Cardiac muscle cell (in vitro differentiated cells and primary cell): ENCODE data around the gene KCNIP4. TPM values are rescaled to one million over a fixed set of nuclear protein-coding genes. Genes with fewer than 3 reads are reported as not detected.

Experiments used
- DNase-seq, 2 donors: peaks; one replicate each; pipeline versions ENCODE4 v3.0.0 to v3.0.0-alpha.2; 2010 to 2017; ENCODE audit warnings: low read depth in 1 of 2, low spot score in 1 of 2
- H3K27ac ChIP-seq: fragments of 200-600 bp; sonication (generic); 2 replicates; pipeline ENCODE4 v1.5.1; 2016
- H3K27me3 ChIP-seq: fragments of 200-600 bp; sonication (generic); 2 replicates; pipeline ENCODE4 v1.6.0; 2016; ENCODE audit warnings: control low read depth
- H3K36me3 ChIP-seq: fragments of 200-600 bp; sonication (generic); 2 replicates; pipeline ENCODE4 v1.5.1; 2016; ENCODE audit warnings: control low read depth
- H3K4me1 ChIP-seq: fragments of 200-600 bp; sonication (generic); 2 replicates; pipeline ENCODE4 v1.8.1; 2017; ENCODE audit warnings: low read depth, mild to moderate bottlenecking, mixed run types
- H3K4me3 ChIP-seq: fragments of 200-600 bp; sonication (generic); 2 replicates; pipeline ENCODE4 v1.5.1; 2016; ENCODE audit warnings: mild to moderate bottlenecking
- H3K9me3 ChIP-seq: fragments of 200-600 bp; sonication (generic); 2 replicates; pipeline ENCODE4 v1.5.1; 2017; ENCODE audit warnings: low read depth, mild to moderate bottlenecking, control low read depth
- CTCF ChIP-seq: IDR thresholded peaks from 2 replicates; pipeline ENCODE4 v1.5.1; 2012; ENCODE audit warnings: low read depth, mild to moderate bottlenecking, low read length
- polyA plus RNA-seq: library from polyadenylated mRNA; unstranded; fragments of >200 nt; fragmentation: Nextera tagmentation; extraction: Ambion mirVana; gene quantifications from 2 replicates; pipeline ENCODE4 v1.2.1, GENCODE V29; 2016
- total RNA-seq: library from RNA; depleted of rRNA; stranded (reverse); fragments of >200 nt; gene quantifications from 2 replicates; pipeline ENCODE4 v1.2.3, GENCODE V29; 2016

The KCNIP4 gene
- total and polyA plus RNA-seq, 2 experiments from 2014 or later = 14.5 to 15.9 TPM

- no peaks in the 10 kb centered on the region for H3K4me1 ChIP-seq
- no peak for DNase-seq
- H3K36me3 ChIP-seq = no peaks in the 10 kb centered on the region
- no peaks in the 10 kb centered on the region for H3K27me3 ChIP-seq
- H3K27ac ChIP-seq = no peak overlapping the region
- H3K4me3 ChIP-seq = no peak overlapping the region
- no peak for TF ChIP-seq CTCF
- H3K9me3 ChIP-seq = no peaks in the 10 kb centered on the region
Measured at GRCh38 chr4:21032089-21032645, 916.4 kb downstream of the KCNIP4 start.

- no peak for DNase-seq
- Histone ChIP-seq H3K4me1 (no peaks in the 10 kb centered on the region), H3K36me3 (no peaks in the 10 kb centered on the region), H3K9me3 (no peaks in the 10 kb centered on the region), H3K27me3 (no peaks in the 10 kb centered on the region), H3K4me3 (no peak overlapping the region), H3K27ac (no peak overlapping the region)
- TF ChIP-seq CTCF = no peak
Measured at GRCh38 chr4:21018817-21019216, 929.8 kb downstream of the KCNIP4 start.

- no peak overlapping the region for H3K4me3 ChIP-seq
- H3K27me3 ChIP-seq = no peaks in the 10 kb centered on the region
- TF ChIP-seq CTCF = no peak
- no peak for DNase-seq
- H3K4me1 ChIP-seq = no peaks in the 10 kb centered on the region
- no peaks in the 10 kb centered on the region for H3K9me3 ChIP-seq
- H3K27ac ChIP-seq = no peak overlapping the region
- H3K36me3 ChIP-seq = no peaks in the 10 kb centered on the region
Measured at GRCh38 chr4:21013501-21013900, 935.1 kb downstream of the KCNIP4 start.

GRCh38 chr4:21012851-21013331, 935.7 kb downstream of the KCNIP4 start:
- TF ChIP-seq CTCF = no peak
- H3K4me3 ChIP-seq = no peak overlapping the region
- H3K36me3 ChIP-seq = no peaks in the 10 kb centered on the region
- no peaks in the 10 kb centered on the region for H3K4me1 ChIP-seq
- H3K27me3 ChIP-seq = no peaks in the 10 kb centered on the region
- no peaks in the 10 kb centered on the region for H3K9me3 ChIP-seq
- H3K27ac ChIP-seq = no peak overlapping the region
- DNase-seq = no peak

GRCh38 chr4:21011106-21011505, 937.5 kb downstream of the KCNIP4 start:
- Histone ChIP-seq H3K27ac (no peak overlapping the region), H3K9me3 (no peaks in the 10 kb centered on the region), H3K36me3 (no peaks in the 10 kb centered on the region), H3K27me3 (no peaks in the 10 kb centered on the region), H3K4me1 (no peaks in the 10 kb centered on the region), H3K4me3 (no peak overlapping the region)
- no peak for DNase-seq
- no peak for TF ChIP-seq CTCF

GRCh38 chr4:21009956-21010355, 938.6 kb downstream of the KCNIP4 start:
- no peaks in the 10 kb centered on the region for H3K4me1 ChIP-seq

More at GRCh38 chr4:21009956-21010355, 938.6 kb downstream of the KCNIP4 start:
- no peak for TF ChIP-seq CTCF
- no peaks in the 10 kb centered on the region for H3K36me3 ChIP-seq
- no peaks in the 10 kb centered on the region for H3K9me3 ChIP-seq
- no peak overlapping the region for H3K4me3 ChIP-seq
- DNase-seq = no peak
- H3K27ac ChIP-seq = no peak overlapping the region
- H3K27me3 ChIP-seq = no peaks in the 10 kb centered on the region
